GM12873 (cell line): ENCODE data around the gene NBEA.

Experiments used
- CTCF ChIP-seq: IDR thresholded peaks from 2 replicates; pipeline ENCODE4 v1.5.1; 2012; ENCODE audit warnings: low read depth, mild to moderate bottlenecking, moderate library complexity, low read length, control low read depth; ENCODE audit not compliant: insufficient read depth; ENCODE audit errors: missing control alignments

The NBEA gene

GRCh38 chr13:35256459-35257148 is 314.5 kb downstream of the NBEA start:
- no peak for TF ChIP-seq CTCF

DNA sequence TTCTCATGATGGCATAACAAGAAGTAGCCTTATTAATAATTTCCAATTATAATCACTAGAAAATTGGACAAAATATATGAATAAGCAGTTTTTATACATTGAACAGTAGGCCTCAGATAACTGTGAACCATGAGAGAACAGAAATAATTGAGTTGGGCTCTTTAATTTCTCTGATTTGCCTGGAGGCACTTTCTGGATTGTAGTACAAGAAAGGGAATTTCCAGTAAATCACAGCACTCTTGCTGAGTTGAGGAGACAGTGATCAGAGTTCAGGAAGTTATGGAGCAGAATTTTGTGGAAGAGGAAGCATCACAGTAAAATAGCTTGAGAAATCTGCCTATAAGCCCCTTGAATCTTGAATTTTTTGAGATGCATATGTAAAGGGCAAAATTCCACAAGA is 318.2 kb downstream of the NBEA start:
- TF ChIP-seq CTCF = no peak

GRCh38 chr13:35266412-35266811 is 324.3 kb downstream of the NBEA start:
- TF ChIP-seq CTCF = no peak

DNA sequence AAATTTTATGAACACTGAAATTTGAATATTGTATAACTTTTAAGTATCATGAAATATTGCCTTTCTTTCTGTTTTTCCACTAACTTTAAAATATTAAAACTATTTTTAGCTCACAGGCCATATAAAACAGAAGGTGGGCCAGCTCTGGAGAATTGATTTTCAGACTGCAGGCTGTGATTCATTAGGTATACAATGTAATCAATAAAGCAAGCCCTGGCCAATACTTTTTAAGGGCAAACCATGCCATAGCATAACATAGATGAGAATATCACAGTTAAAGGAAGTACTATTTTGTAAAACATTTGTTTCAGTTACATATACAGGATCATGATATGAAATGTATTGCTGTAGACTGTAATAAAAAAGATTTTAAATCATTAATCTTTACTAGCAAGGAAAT is 336.8 kb downstream of the NBEA start:
- no peak for TF ChIP-seq CTCF

GRCh38 chr13:35279500-35279899 is 337.4 kb downstream of the NBEA start:
- no peak for TF ChIP-seq CTCF

GRCh38 chr13:35283856-35284255 is 341.8 kb downstream of the NBEA start:
- TF ChIP-seq CTCF = no peak

DNA sequence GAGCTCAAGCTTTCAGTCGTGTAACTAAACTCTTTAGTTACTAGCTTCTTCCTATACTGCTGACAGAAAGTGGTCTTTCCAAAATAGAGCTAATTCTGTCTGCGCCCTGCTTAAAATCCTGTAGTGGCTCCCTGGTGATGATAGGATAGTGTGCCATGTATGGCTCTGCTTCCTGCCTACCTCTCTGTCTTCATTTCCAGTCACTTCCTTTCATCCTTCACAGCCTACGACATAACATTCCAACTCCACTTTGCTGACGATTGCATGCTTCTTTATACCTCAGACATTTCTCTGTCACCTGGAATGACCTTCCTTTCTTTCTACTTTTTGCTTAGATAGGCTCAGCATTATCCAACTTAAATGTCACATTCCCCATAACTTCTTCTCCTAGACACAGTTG is 343.6 kb downstream of the NBEA start:
- TF ChIP-seq CTCF = no peak
